ENCODE data around the gene JMJD8.

JMJD8 gene

GRCh38 chr16:711084-711483 lies 26.9 kb upstream of the JMJD8 start:
- no peak overlapping the region for H3K4me3 ChIP-seq (ENCODE audit: low read depth, low read length)
- TF ChIP-seq CTCF (IDR thresholded peaks at IDR 0.05; ENCODE audit: low read depth, low read length): no peak

- no peak for TF ChIP-seq CTCF (IDR thresholded peaks at IDR 0.05; ENCODE audit: low read depth, low read length)
- no peak overlapping the region for H3K4me3 ChIP-seq (ENCODE audit: low read depth, low read length)
Measured at GRCh38 chr16:710500-711075, 26.5 kb upstream of the JMJD8 start.

GRCh38 chr16:709566-710499 lies 25.7 kb upstream of the JMJD8 start:
- no peak overlapping the region for H3K4me3 ChIP-seq (ENCODE audit: low read depth, low read length)
- no peak for TF ChIP-seq CTCF (IDR thresholded peaks at IDR 0.05; ENCODE audit: low read depth, low read length)

DNA sequence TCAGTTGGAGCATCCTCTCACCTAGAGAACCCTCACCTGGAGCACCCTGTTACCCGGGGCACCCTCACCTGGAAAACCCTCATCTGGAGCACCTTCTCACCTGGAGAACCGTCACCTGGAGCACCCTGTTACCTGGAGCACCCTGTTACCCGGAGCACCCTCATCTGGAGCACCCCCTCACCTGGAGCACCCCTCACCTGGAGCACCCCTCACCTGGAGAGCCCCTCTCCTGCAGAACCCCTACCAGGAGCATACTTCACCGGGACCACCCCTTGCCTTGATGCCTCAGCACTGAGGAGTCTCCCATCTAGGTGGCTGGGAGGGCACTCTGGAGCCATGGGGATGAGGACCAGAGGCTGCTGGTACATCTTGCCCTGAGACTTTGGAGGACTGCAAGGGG lies 24.8 kb upstream of the JMJD8 start:
- H3K4me3 ChIP-seq (ENCODE audit: low read depth, low read length): no peak overlapping the region
- TF ChIP-seq CTCF (IDR thresholded peaks at IDR 0.05; ENCODE audit: low read depth, low read length): no peak

DNA sequence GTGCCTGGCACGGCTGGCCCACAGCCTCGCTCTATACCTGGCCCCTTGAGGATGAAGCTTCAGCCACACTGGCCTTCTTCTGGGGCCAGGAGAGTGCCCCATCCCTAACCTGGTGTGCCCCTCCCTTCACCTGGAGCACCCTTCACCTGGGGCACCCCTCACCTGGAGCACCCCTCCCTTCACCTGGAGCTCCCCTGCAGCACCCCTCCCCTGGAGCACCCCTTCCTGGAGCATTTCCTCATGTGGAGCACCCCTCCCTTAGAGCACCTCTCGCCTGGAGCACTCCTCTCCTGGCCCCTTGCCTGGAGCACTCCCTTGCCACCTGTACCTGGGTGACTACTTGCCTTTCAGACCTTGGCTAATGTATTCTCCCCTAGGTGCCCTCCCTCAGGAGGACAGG lies 23.9 kb upstream of the JMJD8 start:
- H3K4me3 ChIP-seq (ENCODE audit: low read depth, low read length): no peak overlapping the region
- no peak for TF ChIP-seq CTCF (IDR thresholded peaks at IDR 0.05; ENCODE audit: low read depth, low read length)

GRCh38 chr16:707062-707538 lies 23.0 kb upstream of the JMJD8 start:
- no peak for TF ChIP-seq CTCF (IDR thresholded peaks at IDR 0.05; ENCODE audit: low read depth, low read length)
- no peak overlapping the region for H3K4me3 ChIP-seq (ENCODE audit: low read depth, low read length)
